GM12892 (cell line): ENCODE results near the gene IQGAP1.

Experiments
- POLR2A ChIP-seq: IDR thresholded peaks from 2 replicates; pipeline ENCODE4 v1.6.1; 2011; ENCODE audit warnings: low read depth, low read length, control low read depth
- POLR2AphosphoS5 ChIP-seq: IDR thresholded peaks from 2 replicates; pipeline ENCODE4 v1.6.1; 2011; ENCODE audit warnings: low read depth, low read length, control low read depth

DNA sequence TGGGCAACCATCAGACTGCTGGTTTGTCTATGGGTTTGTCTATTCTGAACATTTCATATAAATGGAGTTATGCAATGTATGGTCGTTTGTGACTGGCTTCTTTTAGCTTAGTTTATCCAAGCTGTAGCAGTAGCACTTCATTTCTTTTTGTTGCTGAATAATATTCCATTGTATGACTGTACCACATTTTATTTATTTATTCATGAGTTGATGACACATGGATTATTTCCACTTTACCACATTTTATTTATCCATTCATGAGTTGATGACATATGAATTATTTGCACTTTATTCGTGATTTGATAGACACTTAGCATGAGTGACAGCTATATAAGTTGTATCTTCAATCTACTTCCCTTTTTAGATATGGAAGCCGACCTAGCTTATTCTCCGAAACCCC, 70.0 kb downstream of the IQGAP1 start:
- TF ChIP-seq POLR2A, result no peak
- no peak for TF ChIP-seq POLR2AphosphoS5
